Right ventricle myocardium inferior (tissue), 1 donor: ENCODE results near the gene MEF2C. TPM values are rescaled to one million over a fixed set of nuclear protein-coding genes. Genes with fewer than 3 reads are reported as not detected.
A peak's percentile ranks its signal among the peaks of the same experiment; 100 is the strongest.

ENCODE experiments used
- ATAC-seq: fragments of 200-7000 bp; cut with Tn5 transposase; one replicate; pipeline ENCODE4 v1.9.1; 2020; ENCODE audit warnings: mild to moderate bottlenecking, moderate library complexity
- DNase-seq: peaks from one replicate; pipeline ENCODE4 v3.0.0; 2021; ENCODE audit errors: missing footprints
- intact Hi-C: fragments of 100-400 bp; cut with DNase I; formaldehyde crosslinking; loops from one replicate; pipeline ENCODE4 v1.11.0; 2022
- total RNA-seq: library from RNA; stranded (reverse); fragmentation: NEBNext Ultra II Directional; extraction: Animal tissue kit (Norgen Biotek cat#: 25700); gene quantifications from one replicate; pipeline ENCODE4 v1.2.1, GENCODE V29; 2021
- donor health status: DM: no; HTN: yes; CAD: no; lungs with severe emphysema.

The MEF2C gene
- total RNA-seq, 1 donor from 2014 or later, result 46.7 TPM

- DNase-seq (no peak), ATAC-seq (no peak)
- intact Hi-C loops, result no loop called here
Measured at GRCh38 chr5:88838500-88838899, 44.5 kb downstream of the MEF2C start.

- ATAC-seq, result no peak
- intact Hi-C loops, result no loop called here
- DNase-seq, result no peak
Measured at GRCh38 chr5:88837817-88838216, 45.2 kb downstream of the MEF2C start.

GRCh38 chr5:88837222-88837621 lies 45.8 kb downstream of the MEF2C start:
- ATAC-seq, result no peak
- intact Hi-C loops, result no loop called here

GRCh38 chr5:88836195-88836838 lies 46.7 kb downstream of the MEF2C start:
- ATAC-seq (peak; percentile 89), DNase-seq (peak; percentile 68)
- intact Hi-C loops, result no loop called here

More at GRCh38 chr5:88837222-88837621, 45.8 kb downstream of the MEF2C start:
- DNase-seq, result no peak

GRCh38 chr5:88834499-88834898 lies 48.5 kb downstream of the MEF2C start:
- intact Hi-C loops, result loop anchor here (5.0 kb wide), 1 partner anchor 102 kb away; no protein-coding TSS in a partner anchor
- ATAC-seq (no peak), DNase-seq (no peak)

GRCh38 chr5:88834131-88834462 lies 48.9 kb downstream of the MEF2C start:
- no peak for ATAC-seq
- intact Hi-C loops, result loop anchor here (5.0 kb wide), 1 partner anchor 102 kb away; no protein-coding TSS in a partner anchor
- no peak for DNase-seq

- ATAC-seq, result peak; percentile 62
- DNase-seq, result no peak
- intact Hi-C loops, result loop anchor here (5.0 kb wide), 1 partner anchor 101 kb away; no protein-coding TSS in a partner anchor
Measured at GRCh38 chr5:88833371-88834130, 49.4 kb downstream of the MEF2C start.

GRCh38 chr5:88831816-88832215 lies 51.2 kb downstream of the MEF2C start:
- no peak for DNase-seq
- intact Hi-C loops, result loop anchor here (5.0 kb wide), 1 partner anchor 100 kb away; no protein-coding TSS in a partner anchor
- no peak for ATAC-seq

GRCh38 chr5:88830567-88830966 lies 52.4 kb downstream of the MEF2C start:
- ATAC-seq, result no peak
- no peak for DNase-seq
- intact Hi-C loops, result loop anchor here (5.0 kb wide), 1 partner anchor 98 kb away; no protein-coding TSS in a partner anchor

- no peak for DNase-seq
- ATAC-seq, result no peak
- intact Hi-C loops, result loop anchor here (5.0 kb wide), 3 partner anchors 42 to 97 kb away; no protein-coding TSS in a partner anchor
Measured at GRCh38 chr5:88829775-88830174, 53.2 kb downstream of the MEF2C start.

- peak; percentile 18 for ATAC-seq
- intact Hi-C loops, result loop anchor here (5.0 kb wide), 2 partner anchors 42 to 87 kb away; no protein-coding TSS in a partner anchor
- DNase-seq, result no peak
Measured at GRCh38 chr5:88829054-88829453, 53.9 kb downstream of the MEF2C start.

GRCh38 chr5:88827997-88828396 lies 55.0 kb downstream of the MEF2C start:
- ATAC-seq, result no peak
- intact Hi-C loops, result loop anchor here (2.0 to 5.0 kb wide), 3 partner anchors 41 to 86 kb away; partner anchors contain the start of gene MEF2C
- DNase-seq, result no peak

- ATAC-seq (peak; percentile 80), DNase-seq (no peak)
- intact Hi-C loops, result loop anchor here (2.0 to 5.0 kb wide), 3 partner anchors 40 to 85 kb away; partner anchors contain the start of gene MEF2C
Measured at GRCh38 chr5:88826646-88827585, 56.1 kb downstream of the MEF2C start.

GRCh38 chr5:88825584-88826315 lies 57.2 kb downstream of the MEF2C start:
- intact Hi-C loops, result loop anchor here (2.0 to 5.0 kb wide), 3 partner anchors 38 to 83 kb away; partner anchors contain the start of gene MEF2C
- peak; percentile 39 for ATAC-seq

GRCh38 chr5:88824892-88825583 lies 57.9 kb downstream of the MEF2C start:
- ATAC-seq (peak; percentile 66), DNase-seq (no peak)
- intact Hi-C loops, result loop anchor here (5.0 kb wide), 2 partner anchors 38 to 83 kb away; no protein-coding TSS in a partner anchor

More at GRCh38 chr5:88825584-88826315, 57.2 kb downstream of the MEF2C start:
- DNase-seq, result no peak

GRCh38 chr5:88824141-88824540 lies 58.8 kb downstream of the MEF2C start:
- intact Hi-C loops, result no loop called here
- ATAC-seq, result no peak
- DNase-seq, result no peak

- intact Hi-C loops, result no loop called here
- no peak for DNase-seq
Measured at GRCh38 chr5:88823201-88823600, 59.8 kb downstream of the MEF2C start.

More at GRCh38 chr5:88823201-88823600, 59.8 kb downstream of the MEF2C start:
- ATAC-seq, result no peak
